AG09309 (cell line): ENCODE measurements around the gene NSD2.

Source experiments
- DNase-seq: peaks from one replicate; pipeline ENCODE4 v3.0.0-alpha.2; 2010; ENCODE audit warnings: low read depth
- H3K4me3 ChIP-seq: 2 replicates; pipeline ENCODE4 v1.5.1; 2011; ENCODE audit warnings: mild to moderate bottlenecking, low read depth, low read length, moderate library complexity; ENCODE audit not compliant: control insufficient read depth
- TF ChIP-seq, protein P1 (sequence below): IDR thresholded peaks from 2 replicates; pipeline ENCODE4 v1.5.1; 2011; ENCODE audit warnings: mild to moderate bottlenecking, low read depth, low read length, inconsistent platforms; ENCODE audit not compliant: insufficient read depth, control insufficient read depth; ENCODE audit errors: missing control alignments

NSD2 gene

DNA sequence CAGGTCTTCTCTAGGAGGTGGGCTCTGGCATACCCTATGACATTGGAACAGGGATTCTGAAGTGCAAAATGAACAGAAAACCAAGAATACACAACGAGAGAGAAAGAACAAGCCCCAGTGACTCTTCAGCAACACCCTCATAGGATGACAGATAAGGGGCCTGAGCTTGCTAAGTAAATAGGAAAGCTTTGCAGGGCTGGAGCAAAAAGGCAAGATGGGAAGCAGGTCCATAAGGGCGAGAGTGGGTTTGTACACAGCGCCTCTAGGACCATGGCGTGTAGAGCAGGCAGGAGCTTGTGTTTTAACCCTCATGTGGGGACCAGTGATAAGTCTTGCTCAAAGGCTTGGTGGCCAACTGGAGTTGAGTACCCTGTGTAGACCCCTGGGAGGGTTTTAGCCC lies 91.8 kb downstream of the NSD2 start:
- TF ChIP-seq, protein P1, sequence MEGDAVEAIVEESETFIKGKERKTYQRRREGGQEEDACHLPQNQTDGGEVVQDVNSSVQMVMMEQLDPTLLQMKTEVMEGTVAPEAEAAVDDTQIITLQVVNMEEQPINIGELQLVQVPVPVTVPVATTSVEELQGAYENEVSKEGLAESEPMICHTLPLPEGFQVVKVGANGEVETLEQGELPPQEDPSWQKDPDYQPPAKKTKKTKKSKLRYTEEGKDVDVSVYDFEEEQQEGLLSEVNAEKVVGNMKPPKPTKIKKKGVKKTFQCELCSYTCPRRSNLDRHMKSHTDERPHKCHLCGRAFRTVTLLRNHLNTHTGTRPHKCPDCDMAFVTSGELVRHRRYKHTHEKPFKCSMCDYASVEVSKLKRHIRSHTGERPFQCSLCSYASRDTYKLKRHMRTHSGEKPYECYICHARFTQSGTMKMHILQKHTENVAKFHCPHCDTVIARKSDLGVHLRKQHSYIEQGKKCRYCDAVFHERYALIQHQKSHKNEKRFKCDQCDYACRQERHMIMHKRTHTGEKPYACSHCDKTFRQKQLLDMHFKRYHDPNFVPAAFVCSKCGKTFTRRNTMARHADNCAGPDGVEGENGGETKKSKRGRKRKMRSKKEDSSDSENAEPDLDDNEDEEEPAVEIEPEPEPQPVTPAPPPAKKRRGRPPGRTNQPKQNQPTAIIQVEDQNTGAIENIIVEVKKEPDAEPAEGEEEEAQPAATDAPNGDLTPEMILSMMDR = no peak
- no peak for DNase-seq
- H3K4me3 ChIP-seq = no peak overlapping the region

DNA sequence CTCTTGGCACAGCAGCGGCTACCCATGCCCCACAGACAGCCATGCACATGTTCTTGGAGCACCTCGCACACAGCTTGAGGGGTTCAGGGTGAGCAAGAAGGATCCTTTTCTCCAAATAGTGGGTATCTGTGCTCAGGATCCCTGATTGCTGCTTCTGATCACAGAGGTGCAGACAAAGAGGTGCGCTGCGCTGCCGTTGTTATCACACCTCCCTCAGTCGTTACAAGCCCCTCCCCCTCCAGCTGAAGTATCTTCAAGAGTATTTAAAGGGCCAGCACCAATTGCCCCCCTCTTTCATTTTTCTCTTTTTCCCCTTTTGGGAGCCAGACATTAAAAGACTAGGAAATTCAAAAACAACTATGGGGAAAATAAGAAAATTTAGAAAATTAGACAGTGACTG lies 93.2 kb downstream of the NSD2 start:
- H3K4me3 ChIP-seq = no peak overlapping the region
- no peak for DNase-seq
- TF ChIP-seq, protein P1 = no peak

DNA sequence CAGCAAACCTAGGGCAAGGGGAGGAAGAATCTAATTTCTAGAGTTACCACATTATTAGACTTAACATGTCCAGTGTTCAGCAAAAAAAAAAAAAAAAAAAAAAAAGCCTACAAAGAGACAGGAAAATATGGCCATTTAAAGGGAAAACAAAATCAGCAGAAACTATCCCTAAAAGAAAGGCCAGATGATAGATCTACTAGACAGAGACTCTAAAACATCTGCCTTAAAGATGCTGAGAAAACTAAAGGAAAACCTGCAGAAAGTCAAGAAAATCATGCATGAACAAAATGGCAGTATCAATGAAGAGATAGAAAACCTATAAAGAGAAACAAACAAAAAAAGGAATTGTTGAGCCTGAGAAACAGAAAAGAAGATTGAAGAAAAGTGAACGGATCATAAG lies 93.8 kb downstream of the NSD2 start:
- DNase-seq = no peak
- H3K4me3 ChIP-seq = no peak overlapping the region
- TF ChIP-seq, protein P1 = no peak

DNA sequence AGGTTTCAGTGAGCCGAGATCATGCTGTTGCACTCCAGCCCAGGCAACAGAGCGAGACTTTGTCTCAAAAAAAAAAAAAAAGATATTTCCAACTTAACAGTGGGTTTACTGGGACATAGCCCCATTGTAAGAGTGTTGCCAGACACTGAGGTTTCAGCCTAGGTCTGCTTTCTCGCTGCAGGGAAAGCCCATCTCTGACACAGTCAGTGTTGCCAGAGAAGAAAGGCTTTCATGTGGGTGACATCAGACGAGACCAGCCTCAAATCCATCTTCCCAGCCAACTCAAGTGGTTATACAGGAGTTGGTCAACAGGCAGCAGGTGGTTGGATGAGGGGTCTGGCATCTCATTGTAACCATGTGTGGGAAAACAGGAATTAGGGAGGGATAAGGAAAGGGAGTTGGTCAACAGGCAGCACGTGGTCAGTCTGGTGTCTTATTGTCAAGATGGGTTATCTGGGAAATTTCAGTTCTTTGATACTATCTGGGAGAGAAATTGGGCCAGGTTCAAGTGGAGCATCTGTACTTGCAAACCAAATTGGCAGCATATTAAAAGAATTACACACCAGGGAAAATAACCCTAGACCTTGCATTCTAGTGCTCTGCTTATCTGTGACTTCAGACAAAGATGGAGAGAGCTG lies 96.4 kb downstream of the NSD2 start:
- no peak overlapping the region for H3K4me3 ChIP-seq
- TF ChIP-seq, protein P1 = no peak
- no peak for DNase-seq

DNA sequence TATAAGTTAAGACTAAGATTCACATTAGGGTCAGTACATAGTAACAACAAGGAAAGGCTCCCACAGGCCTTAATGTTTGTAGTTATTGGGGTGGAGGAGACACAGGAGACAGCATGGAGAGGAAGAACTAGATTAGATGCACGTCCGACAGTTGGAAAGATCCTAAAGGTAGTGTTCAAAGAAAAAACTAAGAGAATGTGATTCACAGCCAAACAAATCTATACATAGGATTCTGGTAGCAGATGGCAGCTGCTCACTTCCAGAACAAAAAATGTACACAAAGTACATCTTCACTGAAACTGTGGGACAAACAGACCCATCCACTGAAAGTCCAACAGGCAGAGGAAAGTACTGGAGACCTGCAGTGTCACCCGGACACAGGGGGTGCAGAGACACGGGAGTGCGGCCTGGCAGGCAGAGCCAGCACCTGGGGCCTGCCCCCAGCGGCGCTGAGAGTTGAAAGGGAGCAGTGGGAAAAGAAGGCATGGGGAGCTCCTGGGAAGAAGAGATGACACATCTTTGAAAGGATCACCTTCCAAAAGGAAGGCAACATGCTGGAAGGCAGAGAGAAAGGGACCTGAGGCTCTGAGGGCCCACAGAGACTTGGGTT lies 97.6 kb downstream of the NSD2 start:
- TF ChIP-seq, protein P1 = no peak
- H3K4me3 ChIP-seq = no peak overlapping the region
- no peak for DNase-seq

DNA sequence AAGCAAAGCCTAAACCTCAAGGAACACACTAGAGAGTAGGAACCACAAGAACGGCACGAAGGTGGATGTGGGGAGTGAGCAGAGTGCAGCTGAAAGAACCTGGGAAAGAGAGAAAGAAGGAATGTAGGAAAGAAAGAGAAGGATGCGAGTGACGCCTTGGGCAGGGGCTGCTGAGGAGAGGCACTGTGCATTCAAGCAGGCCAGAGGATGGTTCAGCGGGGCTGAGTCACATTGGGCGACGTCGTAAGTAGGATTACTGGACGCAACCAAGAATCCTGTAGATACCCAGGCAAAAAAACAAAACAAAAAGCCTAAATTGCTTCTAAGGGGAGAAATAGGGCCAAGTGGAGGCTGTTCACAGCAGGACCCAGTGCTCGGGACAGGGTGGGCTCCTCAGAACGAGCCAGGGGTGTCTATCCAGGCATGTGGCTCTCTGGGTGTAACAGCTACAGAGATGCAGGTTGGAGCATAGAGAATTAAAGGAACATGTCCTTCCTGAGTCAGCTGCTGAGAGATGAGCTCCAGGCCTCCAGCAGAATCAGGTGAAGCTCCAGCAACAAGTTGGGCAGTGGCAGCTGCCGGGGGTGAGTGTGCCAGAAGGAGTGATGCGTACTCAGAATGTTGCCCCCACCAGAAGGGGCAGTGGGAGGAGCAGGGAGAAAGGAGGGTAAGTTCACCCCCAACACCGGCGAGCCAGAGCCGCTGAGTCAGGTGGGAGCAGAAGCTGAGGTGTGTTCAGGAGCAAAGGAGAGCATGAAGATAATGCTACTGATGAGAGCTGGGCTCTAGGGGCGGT lies 98.9 kb downstream of the NSD2 start:
- TF ChIP-seq, protein P1 = no peak
- no peak overlapping the region for H3K4me3 ChIP-seq
- DNase-seq = no peak
